Measurements from ENCODE around the gene ORAI3.

GRCh38 chr16:30921459-30921747, 27.5 kb upstream of the ORAI3 start:
- TF ChIP-seq CTCF (IDR thresholded peaks at IDR 0.05; ENCODE audit: poor library complexity, severe bottlenecking) (no peak), EZH2 (IDR thresholded peaks at IDR 0.05; ENCODE audit: borderline replicate concordance, insufficient read depth, low read length, poor library complexity, severe bottlenecking) (no peak), REST (IDR thresholded peaks at IDR 0.05; ENCODE audit: borderline replicate concordance) (no peak), MXI1 (conservative IDR thresholded peaks at IDR 0.05; ENCODE audit: poor library complexity, severe bottlenecking) (no peak), POLR2AphosphoS5 (IDR thresholded peaks at IDR 0.05) (no peak), EP300 (conservative IDR thresholded peaks at IDR 0.05; ENCODE audit: poor library complexity, severe bottlenecking) (no peak), SMC3 (conservative IDR thresholded peaks at IDR 0.05; ENCODE audit: poor library complexity) (no peak), TAF1 (IDR thresholded peaks at IDR 0.05; ENCODE audit: low read depth) (no peak)
